Transverse colon (tissue), 4 donors: ENCODE measurements around the gene CMTM3. TPM values are rescaled to one million over a fixed set of nuclear protein-coding genes. Genes with fewer than 3 reads are reported as not detected.
"Not testable (repeated sequence)": the region's sequence is repeated elsewhere in the genome, so short reads cannot be mapped to it uniquely, and the experiment has no call there.

Experiments used
- DNase-seq: peaks from one replicate; pipeline ENCODE4 v3.0.0-alpha.2; 2019
- H3K27ac ChIP-seq, 4 donors: fragments of 200-600 bp; sonication (generic); 2 replicates each; pipeline ENCODE4 v1.5.1; 2016 to 2018; ENCODE audit warnings: inconsistent platforms in 4 of 4
- H3K27me3 ChIP-seq: fragments of 200-600 bp; sonication (generic); 2 replicates; pipeline ENCODE4 v1.5.1; 2017; ENCODE audit warnings: inconsistent platforms
- H3K36me3 ChIP-seq, 4 donors: fragments of 200-600 bp; sonication (generic); 2 replicates each; pipeline ENCODE4 v1.5.1; 2017 to 2019; ENCODE audit warnings: inconsistent platforms in 4 of 4
- H3K4me1 ChIP-seq, 4 donors: fragments of 200-600 bp; sonication (generic); 2 replicates each; pipeline ENCODE4 v1.5.1; 2017 to 2020; ENCODE audit warnings: inconsistent platforms in 4 of 4
- H3K4me3 ChIP-seq, 4 donors: fragments of 200-600 bp; sonication (generic); 1 replicate in 1 of 4; 2 replicates in 3 of 4; pipeline versions ENCODE4 v1.5.1 to v1.6.1; 2017 to 2019; ENCODE audit warnings: inconsistent platforms in 4 of 4
- H3K9me3 ChIP-seq, 2 donors: fragments of 200-600 bp; sonication (generic); 2 replicates each; pipeline ENCODE4 v1.5.1; 2017 to 2019; ENCODE audit warnings: inconsistent platforms in 2 of 2
- CTCF ChIP-seq, 5 experiments: fragments of 200-600 bp in 3 of 5; fragments of 450-650 bp in 2 of 5; sonication (generic) in 3 of 5; IDR thresholded peaks; 1 replicate in 2 of 5; 2 replicates in 3 of 5; pipeline ENCODE4 v1.5.1; 2016 to 2017; ENCODE audit warnings: antibody characterized with exemption in 5 of 5, inconsistent platforms in 3 of 5, mild to moderate bottlenecking in 2 of 5, moderate library complexity in 1 of 5
- EP300 ChIP-seq: sonication (generic); formaldehyde crosslinking; IDR thresholded peaks from one replicate; pipeline ENCODE4 v1.6.1; 2017; ENCODE audit warnings: antibody characterized with exemption, low read depth
- POLR2A ChIP-seq: fragments of 450-650 bp; IDR thresholded peaks from one replicate; pipeline ENCODE4 v1.6.1; 2016; ENCODE audit warnings: antibody characterized with exemption, mild to moderate bottlenecking, moderate library complexity
- POLR2AphosphoS5 ChIP-seq, 3 donors: sonication (generic); formaldehyde crosslinking; IDR thresholded peaks; one replicate each; pipeline ENCODE4 v1.6.1; 2016; ENCODE audit warnings: antibody characterized with exemption in 3 of 3
- WGBS, 2 donors: methylation state at CpG; one replicate each; pipeline ENCODE4 v1.1.5; 2018; ENCODE audit warnings: low coverage in 1 of 2; 5-methylcytosine and 5-hydroxymethylcytosine counted together
- in situ Hi-C, 4 donors: fragments of 200-750 bp; cut with MboI; loops; one replicate each; pipeline versions ENCODE4 v1.15.0 to v1.15.1; 2017; ENCODE audit warnings: low sequenced_read_pairs in 3 of 4, low pct_ligation_motif_present in 1 of 4, low pct_unique_long_range_greater_than_20kb in 1 of 4
- intact Hi-C: fragments of 100-400 bp; cut with DNase I; formaldehyde crosslinking; loops from one replicate; pipeline ENCODE4 v1.15.1; 2023; ENCODE audit warnings: low total_unique reads
- total RNA-seq, 4 donors: library from RNA; depleted of rRNA; stranded (reverse); fragments of >200 nt; gene quantifications; one replicate each; pipeline ENCODE4 v1.1.0, GENCODE V29; 2016

CMTM3 gene
- total RNA-seq, 4 donors from 2014 or later = 2.4 to 11.6 (median 6.1) TPM; not detected in 1

DNA sequence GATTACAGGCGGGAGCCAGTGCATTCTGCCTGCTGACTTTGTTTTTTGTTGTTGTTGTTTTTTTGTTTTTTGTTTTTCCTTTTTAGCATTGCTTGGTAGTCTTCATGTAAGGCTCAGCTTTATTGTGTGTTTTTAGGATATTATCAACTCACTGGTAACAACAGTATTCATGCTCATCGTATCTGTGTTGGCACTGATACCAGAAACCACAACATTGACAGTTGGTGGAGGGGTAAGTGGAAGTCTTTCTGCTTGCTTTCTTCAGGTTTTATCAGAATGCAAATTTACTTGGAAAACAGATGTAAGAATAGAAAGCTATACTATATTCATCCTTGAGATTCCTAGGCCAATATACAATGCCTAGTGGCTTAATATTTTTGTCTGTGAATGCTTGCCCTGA, 41.5 kb upstream of the CMTM3 start:
- in situ Hi-C loops (no loop called here), intact Hi-C loops (no loop called here)
- Histone ChIP-seq H3K4me1 (no peaks in the 10 kb centered on the region), H3K4me3 (no peak overlapping the region), H3K9me3 (no peaks in the 10 kb centered on the region), H3K36me3 (peaks cover 0 to 32% (median 5%) of the 10 kb centered on the region in 4 donors), H3K27ac (no peak overlapping the region), H3K27me3 (no peaks in the 10 kb centered on the region)
- TF ChIP-seq POLR2A = no peak
- no peak for TF ChIP-seq EP300
- TF ChIP-seq POLR2AphosphoS5 (IDR thresholded peaks at IDR 0.05) = no peak
- no peak for TF ChIP-seq CTCF (IDR thresholded peaks at IDR 0.05)
- no peak for DNase-seq
- WGBS, 2 donors = 86 to 92% methylated on average over 2 of the region's 2 CpGs

GRCh38 chr16:66563574-66564334, 40.8 kb upstream of the CMTM3 start:
- WGBS, 2 donors = 92 to 100% methylated on average over 1 to 2 of the region's 2 CpGs
- Histone ChIP-seq H3K9me3 (no peaks in the 10 kb centered on the region), H3K27ac (no peak overlapping the region), H3K4me3 (no peak overlapping the region), H3K4me1 (no peaks in the 10 kb centered on the region), H3K36me3 (peaks cover 0 to 27% (median 5%) of the 10 kb centered on the region in 4 donors), H3K27me3 (no peaks in the 10 kb centered on the region)
- in situ Hi-C loops = no loop called here
- intact Hi-C loops = no loop called here
- DNase-seq = no peak
- no peak for TF ChIP-seq CTCF (IDR thresholded peaks at IDR 0.05)

DNA sequence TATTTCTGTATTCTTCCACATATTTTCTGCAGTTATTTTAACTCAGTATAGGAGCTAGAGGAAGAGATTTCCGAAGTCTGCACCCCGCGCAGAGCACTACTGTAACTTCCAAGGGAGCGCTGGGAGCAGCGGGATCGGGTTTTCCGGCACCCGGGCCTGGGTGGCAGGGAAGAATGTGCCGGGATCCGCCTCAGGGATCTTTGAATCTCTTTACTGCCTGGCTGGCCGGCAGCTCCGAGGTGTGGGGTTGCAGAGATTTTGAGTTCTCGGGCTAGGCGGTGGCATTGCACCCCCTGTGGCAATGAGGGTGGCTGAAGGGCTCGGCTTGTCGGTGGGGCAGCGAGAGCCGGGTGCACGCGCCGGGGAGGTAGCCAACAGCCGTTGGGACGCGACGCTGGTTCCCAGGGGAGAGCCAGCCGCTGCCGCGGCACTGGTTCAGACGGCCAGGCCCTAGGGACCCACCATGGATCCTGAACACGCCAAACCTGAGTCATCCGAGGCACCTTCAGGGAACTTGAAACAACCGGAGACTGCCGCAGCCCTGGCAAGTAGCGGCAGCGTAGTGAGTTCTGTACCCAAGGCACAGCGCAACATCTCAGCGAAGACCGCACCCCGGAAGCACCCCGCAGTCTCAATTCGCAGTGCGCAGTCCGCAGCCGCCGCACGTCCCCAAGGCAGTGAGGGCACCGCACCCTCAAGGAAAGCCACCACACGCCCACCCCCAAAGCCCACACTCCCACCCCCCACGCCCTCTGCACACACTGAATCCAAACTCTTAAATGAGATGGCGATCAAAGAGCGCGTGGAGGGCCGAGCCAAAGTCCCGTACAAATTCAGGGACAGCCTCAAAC, 38.2 kb upstream of the CMTM3 start, which contains the start of gene CMTM1:
Gene CMTM1 (plus strand): TSS at position 389 of the 851 bp plus-strand sequence. CDS start 75 bp downstream, at position 464.
- Histone ChIP-seq H3K4me1 (peaks cover 0 to 11% (median 5%) of the 10 kb centered on the region in 4 donors), H3K9me3 (no peaks in the 10 kb centered on the region), H3K27me3 (no peaks in the 10 kb centered on the region), H3K36me3 (peaks cover 0 to 27% (median 5%) of the 10 kb centered on the region in 4 donors), H3K27ac (no peak within 1 kb of the TSS), H3K4me3 (no peak within 1 kb of the TSS)
- in situ Hi-C loops = no loop called here
- DNase-seq = no peak
- WGBS, 2 donors = 92 to 98% methylated on average over 9 to 54 of the region's 54 CpGs
- TF ChIP-seq CTCF (IDR thresholded peaks at IDR 0.05) = no peak
- TF ChIP-seq POLR2AphosphoS5 (IDR thresholded peaks at IDR 0.05) = no peak
- no peak for TF ChIP-seq EP300
- TF ChIP-seq POLR2A = no peak
- intact Hi-C loops = no loop called here

DNA sequence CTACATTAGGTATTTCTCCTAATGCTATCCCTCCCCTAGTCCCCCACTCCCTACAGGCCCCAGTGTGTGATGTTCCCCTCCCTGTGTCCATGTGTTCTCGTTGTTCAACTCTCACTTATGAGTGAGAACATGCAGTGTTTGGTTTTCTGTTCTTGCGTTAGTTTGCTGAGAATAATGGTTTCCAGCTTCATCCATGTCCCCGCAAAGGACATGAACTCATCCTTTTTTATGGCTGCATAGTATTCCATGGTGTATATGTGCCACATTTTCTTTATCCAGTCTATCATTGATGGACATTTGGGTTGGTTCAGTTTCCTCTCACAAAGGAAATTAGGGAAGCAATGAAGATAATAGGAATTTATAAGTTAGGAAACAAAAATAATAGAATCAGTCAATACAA, 37.2 kb upstream of the CMTM3 start:
- H3K4me3 ChIP-seq, H3K27me3 ChIP-seq, H3K27ac ChIP-seq, H3K9me3 ChIP-seq, DNase-seq, intact Hi-C loops, in situ Hi-C loops: not testable (repeated sequence)
- H3K36me3 ChIP-seq = peaks cover 0 to 27% (median 5%) of the 10 kb centered on the region in 4 donors
- 98 to 100% methylated on average over 3 of the region's 3 CpGs for WGBS, 2 donors
- peaks cover 0 to 11% (median 5%) of the 10 kb centered on the region in 4 donors for H3K4me1 ChIP-seq
